GM19468 (cell line): Measurements from ENCODE around the gene SOX2.

Source experiments
- ATAC-seq: cut with Tn5 transposase; IDR thresholded peaks from one replicate; pipeline ENCODE4 v1.9.1; 2021; ENCODE audit warnings: mild to moderate bottlenecking, moderate library complexity, moderate number of reproducible peaks; ENCODE audit not compliant: unreplicated experiment; ENCODE audit errors: extremely low read depth

The SOX2 gene

DNA sequence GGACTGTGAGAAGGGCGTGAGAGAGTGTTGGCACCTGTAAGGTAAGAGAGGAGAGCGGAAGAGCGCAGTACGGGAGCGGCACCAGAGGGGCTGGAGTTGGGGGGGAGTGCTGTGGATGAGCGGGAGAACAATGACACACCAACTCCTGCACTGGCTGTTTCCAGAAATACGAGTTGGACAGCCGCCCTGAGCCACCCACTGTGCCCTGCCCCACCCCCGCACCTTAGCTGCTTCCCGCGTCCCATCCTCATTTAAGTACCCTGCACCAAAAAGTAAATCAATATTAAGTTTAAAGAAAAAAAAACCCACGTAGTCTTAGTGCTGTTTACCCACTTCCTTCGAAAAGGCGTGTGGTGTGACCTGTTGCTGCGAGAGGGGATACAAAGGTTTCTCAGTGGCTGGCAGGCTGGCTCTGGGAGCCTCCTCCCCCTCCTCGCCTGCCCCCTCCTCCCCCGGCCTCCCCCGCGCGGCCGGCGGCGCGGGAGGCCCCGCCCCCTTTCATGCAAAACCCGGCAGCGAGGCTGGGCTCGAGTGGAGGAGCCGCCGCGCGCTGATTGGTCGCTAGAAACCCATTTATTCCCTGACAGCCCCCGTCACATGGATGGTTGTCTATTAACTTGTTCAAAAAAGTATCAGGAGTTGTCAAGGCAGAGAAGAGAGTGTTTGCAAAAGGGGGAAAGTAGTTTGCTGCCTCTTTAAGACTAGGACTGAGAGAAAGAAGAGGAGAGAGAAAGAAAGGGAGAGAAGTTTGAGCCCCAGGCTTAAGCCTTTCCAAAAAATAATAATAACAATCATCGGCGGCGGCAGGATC lies at the start of gene SOX2:
SOX2 (plus strand) TSS at position 601 of the 811 bp plus-strand sequence. CDS start 436 bp downstream, outside the sequence.
- no peak for ATAC-seq

GRCh38 chr3:181683563-181683962 lies 28.2 kb upstream of the SOX2 start:
- ATAC-seq = no peak

DNA sequence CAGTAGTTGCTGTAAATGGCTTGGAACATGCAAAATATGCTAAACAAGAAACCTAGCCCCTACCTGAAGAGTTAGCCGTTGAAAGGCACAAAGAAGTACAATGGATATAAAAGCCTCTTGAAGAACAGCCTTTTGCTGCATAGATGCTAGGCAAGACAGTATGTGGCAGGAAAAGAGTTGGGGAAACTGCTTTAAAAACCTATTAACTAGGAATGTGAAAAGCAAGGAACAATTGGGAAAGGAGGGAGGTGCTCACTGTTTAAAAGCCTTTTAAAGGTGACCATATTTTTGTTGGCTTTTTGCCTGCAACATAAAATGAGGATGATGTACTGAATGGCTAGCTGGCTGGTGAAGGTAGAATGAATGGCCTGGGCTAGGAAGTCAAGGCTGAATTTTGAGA lies 24.5 kb upstream of the SOX2 start:
- no peak for ATAC-seq

GRCh38 chr3:181687731-181688130 lies 24.0 kb upstream of the SOX2 start:
- no peak for ATAC-seq

DNA sequence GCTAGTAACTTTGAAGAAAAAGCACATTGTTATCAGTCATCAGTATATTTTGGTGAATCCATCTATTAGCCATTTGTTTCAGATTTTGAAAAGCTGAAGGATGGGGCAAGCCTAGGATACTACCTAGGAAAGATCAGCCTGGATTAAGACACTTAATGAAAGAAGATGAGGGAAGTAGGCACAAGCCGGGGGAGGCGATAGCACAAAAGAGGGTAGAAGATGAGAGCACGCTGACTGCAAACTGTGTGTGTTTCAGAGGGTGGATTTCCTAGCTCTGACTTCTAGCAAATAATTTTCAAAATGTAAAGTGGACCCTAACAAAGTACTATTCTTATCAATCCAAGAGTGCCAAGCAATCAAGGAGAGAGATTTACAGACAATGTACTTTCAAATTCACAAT lies 22.2 kb upstream of the SOX2 start:
- ATAC-seq = no peak

GRCh38 chr3:181690769-181691168 lies 21.0 kb upstream of the SOX2 start:
- no peak for ATAC-seq

GRCh38 chr3:181691901-181692300 lies 19.8 kb upstream of the SOX2 start:
- no peak for ATAC-seq

DNA sequence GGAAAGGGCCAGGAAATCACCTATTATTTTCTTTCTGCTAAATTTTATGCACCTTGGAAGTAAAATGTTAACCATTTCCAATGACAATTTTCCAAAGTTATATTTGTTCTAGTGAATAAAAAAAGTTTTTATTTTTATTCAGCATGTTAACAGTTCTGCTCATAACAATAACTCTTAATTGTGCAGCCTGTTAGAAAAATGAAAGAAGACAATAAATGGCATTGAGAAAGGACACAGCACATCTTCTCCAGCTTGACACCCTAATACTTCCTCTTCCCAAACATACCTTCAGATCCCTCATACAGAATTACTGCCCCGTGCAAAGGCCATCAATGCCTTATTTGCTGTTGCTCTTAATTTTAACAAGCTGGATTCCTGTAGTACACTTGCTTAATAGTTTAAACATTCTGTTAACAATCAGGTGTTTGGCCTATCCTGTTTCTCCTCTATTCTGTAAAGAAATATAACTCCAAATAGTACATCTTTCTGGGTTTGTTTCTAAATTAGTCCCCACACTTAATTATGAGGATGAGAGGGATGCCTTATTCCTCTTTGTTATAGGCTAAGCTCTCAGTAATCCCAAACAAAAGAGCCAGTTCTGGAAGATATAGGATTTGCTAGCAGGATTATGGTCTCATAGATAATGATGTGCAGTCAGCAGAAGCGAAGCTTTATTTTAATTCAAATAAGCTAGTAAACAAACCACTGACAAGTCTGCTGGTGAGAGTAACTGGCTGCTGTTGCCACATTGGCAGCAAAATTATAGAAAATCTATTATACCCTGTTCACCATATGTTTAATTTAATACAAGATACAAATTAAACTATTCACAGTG lies 19.2 kb upstream of the SOX2 start:
- ATAC-seq = no peak

DNA sequence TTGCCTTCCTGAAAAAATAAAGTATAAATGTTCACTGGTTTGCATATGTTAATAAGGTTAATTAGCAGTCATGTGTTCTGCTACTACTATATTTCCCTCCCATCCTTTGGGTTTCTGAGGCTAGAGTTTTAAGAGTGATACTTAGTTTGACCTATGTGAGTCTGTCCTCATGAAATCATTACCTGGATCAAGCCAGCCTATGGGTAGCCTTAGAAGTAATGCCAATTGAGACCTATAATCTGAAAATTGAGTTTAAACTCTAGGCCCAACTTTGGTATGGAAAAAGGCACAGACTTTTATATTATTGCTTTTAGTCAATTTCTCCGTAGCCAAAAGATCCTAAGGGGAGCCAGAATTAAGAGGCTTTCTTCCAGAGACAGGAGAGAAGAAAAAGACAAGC lies 18.4 kb upstream of the SOX2 start:
- no peak for ATAC-seq

- ATAC-seq = no peak
Measured at GRCh38 chr3:181694805-181695660, 16.7 kb upstream of the SOX2 start.

- no peak for ATAC-seq
Measured at GRCh38 chr3:181695661-181696491, 15.8 kb upstream of the SOX2 start.

DNA sequence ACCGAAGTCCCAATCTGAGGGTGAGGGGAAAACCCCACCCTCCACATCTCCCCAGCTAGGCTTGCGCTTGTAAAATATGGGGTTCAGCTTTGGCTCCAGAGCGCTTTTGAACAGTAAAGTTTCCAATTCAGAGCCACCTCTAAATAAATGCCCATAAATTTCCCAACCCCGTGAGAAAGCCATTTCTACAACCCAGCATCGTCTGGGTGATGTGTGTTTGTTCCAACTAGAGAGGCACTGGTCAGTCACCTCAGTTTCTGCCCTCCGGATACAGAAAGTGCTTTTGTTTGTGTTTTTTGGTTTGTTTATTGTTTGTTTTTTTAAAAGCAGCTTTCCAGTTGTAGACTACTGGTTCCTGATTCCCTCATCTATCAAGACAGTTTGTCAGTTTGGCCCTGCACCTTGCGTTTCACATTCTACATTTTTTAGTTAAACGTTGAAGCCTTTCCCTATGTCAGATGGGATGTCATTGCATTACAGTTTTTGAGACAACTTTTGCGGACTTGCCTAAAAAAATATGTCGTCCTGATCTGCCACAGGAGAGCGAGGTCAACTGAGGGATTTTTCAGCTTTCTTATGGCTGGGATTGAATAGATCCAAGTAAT lies 15.0 kb upstream of the SOX2 start:
- ATAC-seq = no peak

- ATAC-seq = no peak
Measured at GRCh38 chr3:181698263-181698954, 13.3 kb upstream of the SOX2 start.

GRCh38 chr3:181699171-181699903 lies 12.4 kb upstream of the SOX2 start:
- ATAC-seq = no peak

DNA sequence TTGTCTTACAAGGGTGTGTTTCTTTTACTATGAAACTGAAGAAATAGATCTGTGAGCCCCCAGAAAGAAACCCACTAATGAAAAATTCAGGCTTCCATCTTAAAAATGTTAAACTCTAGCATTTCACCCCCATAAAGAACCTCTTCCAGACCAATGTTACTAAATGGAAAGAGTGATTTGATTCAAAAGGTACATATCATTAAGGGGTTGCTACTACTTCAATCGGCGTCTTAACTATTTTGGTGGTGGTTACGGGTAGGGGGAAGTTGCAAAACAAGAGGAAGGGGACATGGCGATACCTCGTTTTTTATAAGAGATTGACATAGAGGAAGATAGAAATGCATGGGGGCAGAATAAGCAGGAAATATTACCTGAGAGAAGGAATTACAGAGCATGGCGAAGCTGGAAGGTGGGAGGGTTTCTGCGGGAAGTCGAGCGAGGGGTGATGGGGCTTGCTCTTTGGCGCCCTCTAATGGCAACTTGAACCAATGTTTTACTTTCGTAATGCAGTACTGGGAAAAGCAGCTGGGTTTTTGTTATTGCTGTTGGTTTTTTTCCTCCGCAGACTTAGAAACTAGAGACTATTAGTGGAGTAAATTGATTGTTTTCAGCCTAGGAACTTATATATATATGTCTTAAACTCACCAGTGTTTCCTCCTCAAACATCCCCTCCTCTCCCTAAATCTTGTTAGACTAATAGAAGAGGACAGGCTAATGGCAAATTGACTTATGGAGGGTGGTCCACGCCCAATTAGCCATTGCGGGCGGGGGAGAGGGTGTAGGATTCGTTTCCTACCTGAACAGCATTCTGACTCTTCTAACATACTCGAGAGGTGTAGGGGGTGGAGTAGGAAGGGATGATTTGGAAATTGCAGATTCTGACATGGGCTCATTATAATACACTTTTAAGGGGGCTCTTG lies 11.3 kb upstream of the SOX2 start:
- peak; percentile 41 for ATAC-seq

DNA sequence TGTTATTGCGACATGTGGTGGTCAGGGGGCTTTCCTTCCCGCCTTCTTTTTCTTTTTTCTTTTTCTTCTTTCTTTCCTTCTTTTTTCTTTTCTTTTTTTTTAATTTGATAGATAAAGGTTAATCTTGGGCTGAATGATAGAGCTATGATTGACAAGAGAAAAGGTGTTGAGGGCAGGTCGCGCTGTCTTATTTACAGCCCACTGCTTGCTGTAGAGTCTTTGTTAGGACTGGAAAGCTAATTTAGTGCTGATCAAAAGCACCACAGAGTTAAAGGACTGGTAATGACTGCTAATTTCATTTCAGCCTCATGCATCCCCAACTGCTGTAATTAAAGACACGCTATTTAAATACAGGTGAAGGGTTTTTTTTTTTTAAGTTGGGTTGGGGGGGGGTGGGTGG lies 10.6 kb upstream of the SOX2 start:
- no peak for ATAC-seq
